HL-60 (cell line): ENCODE results near the gene SLX1A.

Source experiments
- DNase-seq, 2 experiments: peaks; one replicate each; pipeline ENCODE4 v3.0.0-alpha.2; 2010 to 2020; ENCODE audit warnings: low read depth in 1 of 2, low spot score in 1 of 2
- H3K27ac ChIP-seq: fragments of 250-450 bp; sonication (Bioruptor Pico); replicated peaks from 2 replicates; pipeline ENCODE4 v1.5.1; 2020; ENCODE audit warnings: mild to moderate bottlenecking, moderate library complexity
- H3K27me3 ChIP-seq: fragments of 250-450 bp; sonication (Bioruptor Pico); 2 replicates; pipeline ENCODE4 v1.5.1; 2021; ENCODE audit warnings: mild to moderate bottlenecking, moderate library complexity; ENCODE audit not compliant: insufficient read depth, poor library complexity, severe bottlenecking
- H3K4me3 ChIP-seq: replicated peaks from 2 replicates; pipeline ENCODE4 v1.5.1; 2011; ENCODE audit warnings: mild to moderate bottlenecking, control low read depth, low read length; ENCODE audit not compliant: insufficient read depth
- GABPA ChIP-seq: IDR thresholded peaks from 2 replicates; pipeline ENCODE4 v1.6.1; 2012; ENCODE audit warnings: low read depth
- POLR2AphosphoS5 ChIP-seq: IDR thresholded peaks from 2 replicates; pipeline ENCODE4 v1.6.1; 2012; ENCODE audit warnings: low read depth
- SPI1 ChIP-seq: IDR thresholded peaks from 2 replicates; pipeline ENCODE4 v1.6.1; 2012; ENCODE audit warnings: low read depth, mild to moderate bottlenecking, borderline replicate concordance
- TF ChIP-seq, protein P1 (sequence below): IDR thresholded peaks from one replicate; pipeline ENCODE4 v1.5.1; 2011; ENCODE audit warnings: low read length, control low read depth, inconsistent platforms; ENCODE audit not compliant: insufficient read depth
- TF ChIP-seq, protein P2 (sequence below): IDR thresholded peaks from 2 replicates; pipeline ENCODE4 v1.6.1; 2012; ENCODE audit warnings: low read depth; ENCODE audit not compliant: insufficient replicate concordance

SLX1A gene

DNA sequence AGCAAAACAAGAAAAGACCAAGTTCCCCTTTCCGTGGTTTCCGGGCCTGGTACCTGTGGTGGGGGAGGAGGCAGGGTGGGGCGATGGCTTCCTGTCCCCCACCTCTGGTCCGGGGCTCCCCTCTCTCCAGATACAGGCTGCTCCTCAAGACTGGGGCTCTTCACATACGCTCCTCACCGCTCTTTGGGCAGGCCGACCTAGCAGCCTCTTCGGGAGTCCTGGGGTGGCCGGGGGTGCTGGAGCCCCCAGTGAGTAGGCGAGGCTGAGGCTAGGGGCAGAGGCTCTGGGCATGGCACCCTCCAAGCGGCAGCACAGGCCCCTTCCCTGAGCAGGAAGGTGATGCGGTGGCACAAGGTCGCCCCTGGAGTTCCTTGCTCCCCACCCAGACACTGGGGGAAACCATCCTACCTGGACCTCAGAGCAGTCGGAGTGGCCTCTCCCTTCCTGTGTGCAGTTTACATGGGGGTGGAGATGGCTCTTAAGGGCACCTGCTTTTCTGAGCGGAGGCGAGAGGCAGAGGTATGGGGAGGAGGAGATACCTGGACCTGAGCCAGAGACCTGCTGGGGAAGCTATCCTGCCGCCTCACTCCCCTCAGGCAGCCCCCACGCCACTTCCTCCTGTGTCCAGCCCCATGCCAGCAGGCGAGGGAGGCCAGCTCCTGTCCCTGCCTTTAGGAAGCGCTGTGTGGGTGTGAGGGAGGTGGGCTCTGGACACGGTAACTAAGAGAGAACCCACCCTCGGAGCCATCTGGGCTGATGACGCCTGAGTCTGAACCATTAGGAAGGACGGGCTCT is 9.4 kb upstream of the SLX1A start:
- H3K27ac ChIP-seq: peak overlapping the region; percentile 100
- TF ChIP-seq GABPA (peak; percentile 70), POLR2AphosphoS5 (peak; percentile 80), SPI1 (peak; percentile 82)
- TF ChIP-seq, protein P1, sequence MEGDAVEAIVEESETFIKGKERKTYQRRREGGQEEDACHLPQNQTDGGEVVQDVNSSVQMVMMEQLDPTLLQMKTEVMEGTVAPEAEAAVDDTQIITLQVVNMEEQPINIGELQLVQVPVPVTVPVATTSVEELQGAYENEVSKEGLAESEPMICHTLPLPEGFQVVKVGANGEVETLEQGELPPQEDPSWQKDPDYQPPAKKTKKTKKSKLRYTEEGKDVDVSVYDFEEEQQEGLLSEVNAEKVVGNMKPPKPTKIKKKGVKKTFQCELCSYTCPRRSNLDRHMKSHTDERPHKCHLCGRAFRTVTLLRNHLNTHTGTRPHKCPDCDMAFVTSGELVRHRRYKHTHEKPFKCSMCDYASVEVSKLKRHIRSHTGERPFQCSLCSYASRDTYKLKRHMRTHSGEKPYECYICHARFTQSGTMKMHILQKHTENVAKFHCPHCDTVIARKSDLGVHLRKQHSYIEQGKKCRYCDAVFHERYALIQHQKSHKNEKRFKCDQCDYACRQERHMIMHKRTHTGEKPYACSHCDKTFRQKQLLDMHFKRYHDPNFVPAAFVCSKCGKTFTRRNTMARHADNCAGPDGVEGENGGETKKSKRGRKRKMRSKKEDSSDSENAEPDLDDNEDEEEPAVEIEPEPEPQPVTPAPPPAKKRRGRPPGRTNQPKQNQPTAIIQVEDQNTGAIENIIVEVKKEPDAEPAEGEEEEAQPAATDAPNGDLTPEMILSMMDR: no peak
- TF ChIP-seq, protein P2, sequence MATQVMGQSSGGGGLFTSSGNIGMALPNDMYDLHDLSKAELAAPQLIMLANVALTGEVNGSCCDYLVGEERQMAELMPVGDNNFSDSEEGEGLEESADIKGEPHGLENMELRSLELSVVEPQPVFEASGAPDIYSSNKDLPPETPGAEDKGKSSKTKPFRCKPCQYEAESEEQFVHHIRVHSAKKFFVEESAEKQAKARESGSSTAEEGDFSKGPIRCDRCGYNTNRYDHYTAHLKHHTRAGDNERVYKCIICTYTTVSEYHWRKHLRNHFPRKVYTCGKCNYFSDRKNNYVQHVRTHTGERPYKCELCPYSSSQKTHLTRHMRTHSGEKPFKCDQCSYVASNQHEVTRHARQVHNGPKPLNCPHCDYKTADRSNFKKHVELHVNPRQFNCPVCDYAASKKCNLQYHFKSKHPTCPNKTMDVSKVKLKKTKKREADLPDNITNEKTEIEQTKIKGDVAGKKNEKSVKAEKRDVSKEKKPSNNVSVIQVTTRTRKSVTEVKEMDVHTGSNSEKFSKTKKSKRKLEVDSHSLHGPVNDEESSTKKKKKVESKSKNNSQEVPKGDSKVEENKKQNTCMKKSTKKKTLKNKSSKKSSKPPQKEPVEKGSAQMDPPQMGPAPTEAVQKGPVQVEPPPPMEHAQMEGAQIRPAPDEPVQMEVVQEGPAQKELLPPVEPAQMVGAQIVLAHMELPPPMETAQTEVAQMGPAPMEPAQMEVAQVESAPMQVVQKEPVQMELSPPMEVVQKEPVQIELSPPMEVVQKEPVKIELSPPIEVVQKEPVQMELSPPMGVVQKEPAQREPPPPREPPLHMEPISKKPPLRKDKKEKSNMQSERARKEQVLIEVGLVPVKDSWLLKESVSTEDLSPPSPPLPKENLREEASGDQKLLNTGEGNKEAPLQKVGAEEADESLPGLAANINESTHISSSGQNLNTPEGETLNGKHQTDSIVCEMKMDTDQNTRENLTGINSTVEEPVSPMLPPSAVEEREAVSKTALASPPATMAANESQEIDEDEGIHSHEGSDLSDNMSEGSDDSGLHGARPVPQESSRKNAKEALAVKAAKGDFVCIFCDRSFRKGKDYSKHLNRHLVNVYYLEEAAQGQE: no peak
- DNase-seq: peak; percentile 92 to 95
- peak overlapping the region; percentile 59 for H3K4me3 ChIP-seq
- no peaks in the 10 kb centered on the region for H3K27me3 ChIP-seq

- peak in 1 of 2 experiments; percentile 67 for DNase-seq
- H3K27ac ChIP-seq: peak overlapping the region; percentile 100
- peak overlapping the region; percentile 59 for H3K4me3 ChIP-seq
- H3K27me3 ChIP-seq: no peaks in the 10 kb centered on the region
- TF ChIP-seq SPI1 (peak; percentile 51; the same call in 1 of the 2 replicates), GABPA (no peak), POLR2AphosphoS5 (peak; percentile 71; the same call in 1 of the 2 replicates)
- TF ChIP-seq, protein P1: no peak
- TF ChIP-seq, protein P2: no peak
These were observed 8.6 kb upstream of the SLX1A start for GRCh38 chr16:30184891-30185682.

DNA sequence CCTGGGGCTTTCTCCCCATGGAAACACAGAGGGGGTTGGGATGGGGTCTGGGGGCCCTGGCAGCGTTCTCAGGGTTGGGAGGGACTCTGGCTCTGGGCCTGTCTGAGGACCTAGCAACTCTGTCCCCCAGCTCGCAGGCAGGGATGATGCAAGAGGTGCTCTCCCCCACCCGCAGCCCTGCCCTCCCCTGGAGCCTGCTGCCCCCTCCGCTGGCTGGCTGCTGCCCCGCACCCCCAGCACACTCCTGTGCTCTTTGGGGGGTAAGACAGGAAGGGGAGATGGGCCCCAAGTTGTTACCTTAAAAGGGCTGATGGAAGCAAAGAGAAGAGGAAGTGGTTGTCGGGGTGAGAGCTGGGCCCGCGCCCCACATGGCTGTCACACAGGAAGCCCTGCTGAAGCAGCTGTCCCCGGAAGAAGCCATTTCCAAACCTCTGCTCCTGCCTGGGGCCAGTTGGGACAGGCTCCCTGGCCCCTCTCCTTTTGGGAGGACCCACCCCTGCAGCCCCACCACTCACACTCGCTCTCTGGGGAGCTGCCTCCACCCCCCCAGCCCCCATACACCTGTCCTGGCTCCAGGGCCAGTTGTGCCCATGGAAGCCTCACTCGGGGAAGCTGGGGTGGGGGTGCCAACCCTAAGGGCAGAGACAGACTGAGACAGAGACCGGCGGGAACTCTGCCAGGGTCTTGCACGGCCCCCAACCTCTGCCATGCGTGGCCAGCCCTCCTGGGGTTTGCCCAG is 7.8 kb upstream of the SLX1A start:
- no peaks in the 10 kb centered on the region for H3K27me3 ChIP-seq
- peak overlapping the region; percentile 59 for H3K4me3 ChIP-seq
- DNase-seq: peak; percentile 95 to 99
- H3K27ac ChIP-seq: peak overlapping the region; percentile 100
- TF ChIP-seq GABPA: peak; percentile 77
- TF ChIP-seq POLR2AphosphoS5: peak; percentile 83; the same call in 1 of the 2 replicates
- TF ChIP-seq, protein P1: no peak
- TF ChIP-seq, protein P2: peak; percentile 37
- TF ChIP-seq SPI1: peak; percentile 98
